Muscle layer of colon (tissue), 2 donors: ENCODE measurements around the gene CCDC9.
"Not testable (repeated sequence)": the region's sequence is repeated elsewhere in the genome, so short reads cannot be mapped to it uniquely, and the experiment has no call there.

Source experiments
- H3K27ac ChIP-seq: one replicate; pipeline ENCODE4 v1.7.0; 2013; ENCODE audit warnings: low read depth, mild to moderate bottlenecking, low read length, moderate library complexity
- H3K27me3 ChIP-seq, 2 donors: one replicate each; pipeline ENCODE4 v1.7.0; 2013; ENCODE audit warnings: low read length in 2 of 2, mild to moderate bottlenecking in 2 of 2; ENCODE audit not compliant: insufficient read depth in 2 of 2, control insufficient read depth in 1 of 2
- H3K36me3 ChIP-seq: one replicate; pipeline ENCODE4 v1.7.0; 2013; ENCODE audit warnings: mild to moderate bottlenecking, low read length; ENCODE audit not compliant: insufficient read depth
- H3K4me1 ChIP-seq: one replicate; pipeline ENCODE4 v1.7.0; 2013; ENCODE audit warnings: mild to moderate bottlenecking, low read length; ENCODE audit not compliant: insufficient read depth
- H3K4me3 ChIP-seq, 2 donors: one replicate each; pipeline ENCODE4 v1.7.0; 2013; ENCODE audit warnings: low read length in 2 of 2, low read depth in 1 of 2, mild to moderate bottlenecking in 1 of 2, moderate library complexity in 1 of 2
- H3K9ac ChIP-seq: one replicate; pipeline ENCODE4 v1.7.0; 2013; ENCODE audit warnings: low read length
- H3K9me3 ChIP-seq: one replicate; pipeline ENCODE4 v1.7.0; 2013; ENCODE audit warnings: mild to moderate bottlenecking, low read length
- donor health status: abdominal sarcoma.
- donor health status: Adenocarcinoma of cecum.

Gene CCDC9

GRCh38 chr19:47253970-47254369, 2.4 kb upstream of the CCDC9 start:
- no peak overlapping the region for H3K9ac ChIP-seq
- no peaks in the 10 kb centered on the region for H3K9me3 ChIP-seq
- H3K4me1 ChIP-seq = peaks cover 15% of the 10 kb centered on the region
- H3K36me3 ChIP-seq = peaks cover 6% of the 10 kb centered on the region
- H3K4me3 ChIP-seq = no peak overlapping the region
- no peaks in the 10 kb centered on the region for H3K27me3 ChIP-seq
- H3K27ac ChIP-seq = no peak overlapping the region

DNA sequence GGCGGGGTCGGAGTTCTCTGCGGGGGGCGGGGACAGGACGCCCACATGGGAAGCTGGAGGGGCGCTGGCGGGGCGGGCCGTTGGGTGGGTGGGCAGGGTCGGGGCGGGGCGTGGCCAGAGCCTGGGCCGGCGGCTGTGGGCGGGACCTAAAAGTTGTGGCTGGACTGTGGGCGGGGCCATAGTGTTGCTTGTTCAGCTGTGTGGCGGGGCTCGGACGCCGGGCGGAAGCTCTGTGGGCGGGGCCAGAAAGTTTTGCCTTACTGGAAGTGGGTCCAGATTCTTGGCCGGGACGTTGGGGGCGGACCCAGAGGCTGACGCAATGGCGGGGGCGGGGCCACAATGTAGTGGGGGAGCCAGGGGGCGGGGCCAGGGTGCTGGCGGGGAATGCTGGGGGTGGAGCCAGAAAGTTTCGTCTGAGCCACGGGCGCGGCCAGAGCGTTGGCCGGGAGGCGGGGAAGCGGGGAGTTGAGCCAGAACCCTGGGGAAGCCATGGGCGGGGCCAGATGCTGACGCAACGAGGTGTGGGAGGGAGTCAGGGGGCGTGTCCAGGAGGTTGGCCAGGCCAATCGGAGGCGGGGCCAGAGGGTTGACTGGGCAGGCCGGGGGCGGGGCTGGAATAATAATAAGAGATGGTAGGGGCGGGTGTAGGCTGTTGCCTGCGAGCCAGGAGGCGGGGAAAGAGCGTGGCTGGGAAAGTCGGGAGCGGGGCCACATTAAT, 527 bp downstream of the CCDC9 start:
- no peaks in the 10 kb centered on the region for H3K27me3 ChIP-seq
- H3K4me1 ChIP-seq = peaks cover 23% of the 10 kb centered on the region
- peak overlapping the region; percentile 91 for H3K27ac ChIP-seq
- peaks cover 31% of the 10 kb centered on the region for H3K36me3 ChIP-seq
- peak overlapping the region in 1 of 2 donors; percentile 61 for H3K4me3 ChIP-seq
- H3K9me3 ChIP-seq = no peaks in the 10 kb centered on the region
- no peak overlapping the region for H3K9ac ChIP-seq

DNA sequence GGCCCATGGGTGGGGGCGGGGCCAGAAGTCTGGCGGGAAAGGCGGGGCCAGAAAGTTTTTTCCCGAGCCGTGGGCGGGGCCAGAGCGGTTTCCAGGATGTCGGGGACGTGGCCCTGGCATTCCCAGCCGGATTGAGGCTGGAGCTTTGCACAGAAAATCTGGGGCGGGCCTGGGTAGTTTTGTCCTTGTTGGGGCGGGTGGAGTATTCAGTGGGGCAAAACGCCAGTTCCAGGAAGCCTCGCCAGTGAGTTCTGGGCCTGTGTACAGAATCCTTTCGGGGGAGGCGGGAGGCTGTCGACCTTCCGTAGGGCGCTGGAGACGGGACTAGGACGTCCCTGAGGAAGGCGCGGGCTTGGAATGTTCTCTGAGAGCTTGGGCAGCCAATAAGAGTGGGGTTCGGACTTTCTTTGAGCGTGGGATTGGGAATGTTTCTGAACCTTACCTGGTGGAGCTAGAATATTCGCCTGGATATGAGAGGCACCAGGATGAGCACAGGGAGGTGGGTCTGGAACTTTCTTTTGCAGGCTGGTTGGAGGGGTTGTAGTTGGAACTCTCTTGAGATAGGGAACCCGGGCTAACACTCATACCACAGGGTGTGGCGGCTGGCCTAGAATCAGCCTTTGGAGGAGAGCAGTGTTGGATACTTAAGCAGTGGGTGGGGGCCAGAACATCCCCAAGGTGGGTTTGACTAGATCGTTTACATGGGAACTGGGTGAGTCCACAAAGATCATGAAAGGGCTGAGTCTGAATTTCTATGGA, 1.3 kb downstream of the CCDC9 start:
- H3K4me1 ChIP-seq = peaks cover 23% of the 10 kb centered on the region
- peak overlapping the region; percentile 89 for H3K27ac ChIP-seq
- no peaks in the 10 kb centered on the region for H3K27me3 ChIP-seq
- H3K9ac ChIP-seq = peak overlapping the region; percentile 74
- peak overlapping the region; percentile 55 to 71 for H3K4me3 ChIP-seq
- H3K9me3 ChIP-seq = no peaks in the 10 kb centered on the region
- H3K36me3 ChIP-seq = peaks cover 36% of the 10 kb centered on the region

DNA sequence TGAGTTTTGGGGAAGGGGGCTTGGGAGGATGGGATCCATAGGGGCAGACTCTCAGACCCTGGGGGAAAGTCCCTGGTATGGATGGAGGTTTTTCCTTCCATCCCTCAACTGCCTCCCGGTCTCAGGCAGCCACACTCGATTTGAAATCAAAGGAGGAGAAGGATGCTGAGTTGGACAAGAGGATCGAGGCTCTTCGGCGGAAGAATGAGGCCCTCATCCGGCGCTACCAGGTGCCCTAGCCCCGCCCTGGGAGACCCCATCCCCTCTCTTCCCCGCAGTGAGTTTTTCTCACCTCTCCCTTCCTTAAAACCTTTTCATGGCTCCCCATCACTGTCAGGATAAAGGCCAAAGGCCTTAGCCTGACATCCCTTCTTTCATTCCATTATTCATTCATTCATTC, 2.1 kb downstream of the CCDC9 start:
- H3K36me3 ChIP-seq = peaks cover 38% of the 10 kb centered on the region
- no peaks in the 10 kb centered on the region for H3K27me3 ChIP-seq
- H3K4me1 ChIP-seq = peaks cover 23% of the 10 kb centered on the region
- H3K9ac ChIP-seq = no peak overlapping the region
- no peak overlapping the region for H3K4me3 ChIP-seq
- H3K27ac ChIP-seq = peak overlapping the region; percentile 89
- no peaks in the 10 kb centered on the region for H3K9me3 ChIP-seq

DNA sequence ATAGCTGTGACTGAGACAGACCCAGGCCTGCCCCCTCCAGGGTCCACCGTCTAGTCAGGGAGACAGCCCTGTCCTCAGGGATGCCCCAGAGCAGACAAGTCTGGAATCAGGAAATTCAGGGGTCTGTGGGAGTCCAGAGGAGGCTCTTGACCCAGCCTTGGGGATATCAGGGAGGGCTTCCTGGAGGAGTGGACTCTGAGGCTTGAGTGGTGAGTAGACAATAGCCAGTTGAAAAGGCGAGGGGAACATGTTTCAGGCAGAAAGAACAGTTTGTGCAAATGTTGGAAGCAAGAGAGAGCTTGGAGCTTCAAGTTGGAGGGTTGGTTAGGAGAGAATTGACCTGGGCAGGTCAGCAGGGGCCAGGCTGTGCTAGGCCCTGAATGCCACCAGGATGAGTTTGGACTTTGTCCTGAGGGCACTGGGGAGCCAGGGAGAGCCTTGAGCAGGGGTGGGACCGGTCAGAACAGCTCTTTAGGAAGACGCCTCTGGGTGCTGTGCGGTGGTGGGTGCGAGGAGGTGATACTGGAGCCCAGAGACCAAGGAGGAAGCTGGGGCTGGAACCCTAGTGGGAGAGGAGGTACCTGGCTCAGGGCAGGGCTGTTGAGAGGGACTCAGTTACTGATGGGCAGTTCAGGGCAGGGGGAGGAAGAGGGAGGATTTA, 2.7 kb downstream of the CCDC9 start:
- no peak overlapping the region for H3K9ac ChIP-seq
- H3K4me3 ChIP-seq = no peak overlapping the region
- no peaks in the 10 kb centered on the region for H3K9me3 ChIP-seq
- H3K27me3 ChIP-seq = no peaks in the 10 kb centered on the region
- peaks cover 23% of the 10 kb centered on the region for H3K4me1 ChIP-seq
- H3K36me3 ChIP-seq = peaks cover 40% of the 10 kb centered on the region
- peak overlapping the region; percentile 10 for H3K27ac ChIP-seq

GRCh38 chr19:47260476-47260875, 4.2 kb downstream of the CCDC9 start:
- Histone ChIP-seq H3K36me3 (peaks cover 45% of the 10 kb centered on the region), H3K27ac (no peak overlapping the region), H3K4me1 (peaks cover 23% of the 10 kb centered on the region), H3K9ac (no peak overlapping the region), H3K9me3 (no peaks in the 10 kb centered on the region), H3K27me3 (no peaks in the 10 kb centered on the region), H3K4me3 (no peak overlapping the region)

GRCh38 chr19:47261946-47262793, 5.8 kb downstream of the CCDC9 start:
- not testable (repeated sequence) for H3K27ac ChIP-seq, H3K9ac ChIP-seq, H3K27me3 ChIP-seq, H3K9me3 ChIP-seq, H3K4me3 ChIP-seq
- Histone ChIP-seq H3K4me1 (peaks cover 23% of the 10 kb centered on the region), H3K36me3 (peaks cover 54% of the 10 kb centered on the region)

DNA sequence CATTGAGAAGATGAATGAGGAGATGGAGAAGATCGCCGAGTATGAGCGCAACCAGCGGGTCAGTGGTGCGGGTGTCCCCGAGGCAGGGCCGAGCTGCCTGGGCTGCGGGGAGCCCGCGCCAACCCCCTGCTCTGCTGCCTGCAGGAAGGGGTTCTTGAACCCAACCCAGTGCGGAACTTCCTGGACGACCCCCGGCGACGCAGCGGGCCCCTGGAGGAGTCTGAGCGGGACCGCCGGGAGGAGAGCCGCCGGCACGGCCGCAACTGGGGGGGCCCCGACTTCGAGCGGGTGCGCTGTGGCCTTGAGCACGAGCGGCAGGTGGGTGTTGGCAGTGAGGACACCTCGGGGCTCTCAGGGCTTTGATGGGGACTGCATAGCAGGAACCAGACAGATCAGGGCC, 8.3 kb downstream of the CCDC9 start:
- no peak overlapping the region for H3K27ac ChIP-seq
- no peak overlapping the region for H3K4me3 ChIP-seq
- peaks cover 2% of the 10 kb centered on the region for H3K4me1 ChIP-seq
- no peaks in the 10 kb centered on the region for H3K27me3 ChIP-seq
- H3K9me3 ChIP-seq = no peaks in the 10 kb centered on the region
- H3K36me3 ChIP-seq = peaks cover 51% of the 10 kb centered on the region
- no peak overlapping the region for H3K9ac ChIP-seq

DNA sequence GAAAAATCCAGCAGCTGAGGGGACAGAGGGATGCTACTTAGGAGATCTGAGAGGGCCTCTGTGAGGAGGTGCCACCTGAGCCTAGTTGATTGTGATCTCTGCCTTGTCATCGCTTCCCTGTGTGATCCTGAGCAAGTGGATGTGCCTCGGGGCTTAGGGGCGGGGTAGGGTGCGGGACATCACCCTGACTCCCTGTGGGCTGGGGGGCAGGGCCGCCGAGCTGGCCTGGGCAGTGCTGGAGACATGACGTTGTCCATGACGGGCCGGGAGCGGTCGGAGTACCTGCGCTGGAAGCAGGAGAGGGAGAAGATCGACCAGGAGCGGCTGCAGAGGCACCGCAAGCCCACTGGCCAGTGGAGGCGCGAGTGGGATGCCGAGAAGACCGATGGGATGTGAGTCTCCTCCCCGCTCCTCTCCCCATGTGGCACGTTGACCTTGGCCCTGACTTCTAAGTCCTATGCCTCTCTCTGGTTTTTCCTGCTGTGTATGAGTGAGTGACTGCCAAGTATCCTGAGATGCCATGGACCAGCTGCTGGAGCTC, 10.1 kb downstream of the CCDC9 start:
- H3K9me3 ChIP-seq = no peaks in the 10 kb centered on the region
- H3K27me3 ChIP-seq = no peaks in the 10 kb centered on the region
- H3K27ac ChIP-seq = no peak overlapping the region
- H3K4me3 ChIP-seq = no peak overlapping the region
- H3K36me3 ChIP-seq = peaks cover 47% of the 10 kb centered on the region
- no peaks in the 10 kb centered on the region for H3K4me1 ChIP-seq
- no peak overlapping the region for H3K9ac ChIP-seq

DNA sequence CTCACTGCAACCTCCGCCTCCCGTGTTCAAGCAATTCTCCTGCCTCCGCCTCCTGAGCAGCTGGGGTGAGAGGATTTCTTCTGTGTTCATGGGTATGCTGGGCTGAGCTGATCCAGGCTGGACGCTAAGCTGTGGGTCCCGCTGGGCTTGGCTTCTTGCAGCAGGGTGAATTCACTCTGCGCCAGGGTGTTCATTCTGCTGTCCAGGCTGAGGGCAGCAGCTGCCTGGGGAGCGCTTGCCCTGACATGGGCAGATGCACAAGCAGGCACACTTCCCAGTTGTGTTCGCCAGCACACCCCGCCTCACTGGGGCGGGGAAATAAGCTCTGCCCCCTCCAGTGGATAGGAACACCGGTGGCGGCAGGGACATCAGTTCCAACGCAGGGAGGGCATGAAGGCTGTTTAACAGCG, 11.0 kb downstream of the CCDC9 start:
- no peak overlapping the region for H3K4me3 ChIP-seq
- H3K4me1 ChIP-seq = peaks cover 1% of the 10 kb centered on the region
- no peaks in the 10 kb centered on the region for H3K27me3 ChIP-seq
- H3K27ac ChIP-seq = no peak overlapping the region
- peaks cover 48% of the 10 kb centered on the region for H3K36me3 ChIP-seq
- no peak overlapping the region for H3K9ac ChIP-seq
- H3K9me3 ChIP-seq = no peaks in the 10 kb centered on the region

DNA sequence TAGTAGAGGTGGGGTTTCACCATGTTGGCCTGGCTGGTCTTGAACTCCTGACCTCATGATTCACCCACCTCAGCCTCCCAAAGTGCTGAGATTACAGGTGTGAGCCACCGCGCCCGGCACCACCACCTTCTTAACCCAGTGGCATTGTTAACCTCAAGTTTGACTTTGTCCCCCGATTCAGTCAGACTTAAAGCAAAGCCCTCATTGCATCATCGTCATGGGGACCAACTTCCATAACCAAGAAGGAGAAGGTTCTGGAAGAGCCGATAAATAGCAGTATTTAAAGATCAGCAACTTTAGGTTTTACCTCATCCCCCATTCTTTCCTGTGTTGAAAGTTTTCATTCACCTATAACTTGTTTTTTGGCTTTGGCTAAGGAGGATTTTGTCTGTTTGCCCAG, 11.7 kb downstream of the CCDC9 start:
- Histone ChIP-seq H3K27me3 (no peaks in the 10 kb centered on the region), H3K36me3 (peaks cover 44% of the 10 kb centered on the region), H3K27ac (no peak overlapping the region), H3K4me3 (no peak overlapping the region), H3K9me3 (no peaks in the 10 kb centered on the region), H3K9ac (no peak overlapping the region), H3K4me1 (peaks cover 8% of the 10 kb centered on the region)
